Measurements from ENCODE around the gene ARL15. TPM values are rescaled to one million over a fixed set of nuclear protein-coding genes. Genes with fewer than 3 reads are reported as not detected.

ARL15 gene
- total RNA-seq, 2 experiments from 2014 or later = 5.7 to 6.3 TPM

DNA sequence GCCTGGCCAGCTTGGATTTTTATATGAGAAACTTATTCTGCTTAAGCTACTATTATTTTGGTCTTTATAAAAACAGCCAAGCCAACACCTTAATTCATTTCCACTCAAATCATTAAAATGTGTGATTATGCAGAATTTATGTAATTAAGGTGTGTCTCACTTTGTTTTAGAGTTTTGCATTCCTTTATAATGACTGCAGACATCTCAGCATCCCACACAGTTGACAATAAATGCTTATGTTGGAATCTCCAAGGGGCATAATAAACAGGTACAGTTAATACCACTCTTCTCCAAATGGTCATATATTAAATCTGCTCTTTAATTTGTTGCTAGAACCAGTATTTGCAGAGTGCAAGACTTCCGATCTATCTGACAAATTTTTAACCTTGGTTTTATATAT, 34.3 kb downstream of the ARL15 start:
- H3K36me3 Mint-ChIP-seq (ENCODE audit: low read depth) = peaks cover 6% of the 10 kb centered on the region
- H3K27me3 Mint-ChIP-seq = no peaks in the 10 kb centered on the region
- H3K4me1 Mint-ChIP-seq (ENCODE audit: low read depth) = peaks cover 9% of the 10 kb centered on the region
- DNase-seq (no peak), ATAC-seq (no peak)
- H3K27ac Mint-ChIP-seq = no peak overlapping the region
- CTCF ChIA-PET = interaction anchor here (1.5 kb wide), 2 partner anchors 42 to 143 kb away, joined by 3 to 5 read pairs; no protein-coding TSS in a partner anchor
- intact Hi-C loops (cut with micrococcal nuclease) = no loop called here
- POLR2A ChIA-PET = interaction anchor here (0.6 kb wide), 1 partner anchor 1060 kb away, joined by 3 read pairs; no protein-coding TSS in a partner anchor
- no peak overlapping the region for H3K4me3 Mint-ChIP-seq
- H3K9me3 Mint-ChIP-seq = no peaks in the 10 kb centered on the region
- TF ChIP-seq, protein P1, sequence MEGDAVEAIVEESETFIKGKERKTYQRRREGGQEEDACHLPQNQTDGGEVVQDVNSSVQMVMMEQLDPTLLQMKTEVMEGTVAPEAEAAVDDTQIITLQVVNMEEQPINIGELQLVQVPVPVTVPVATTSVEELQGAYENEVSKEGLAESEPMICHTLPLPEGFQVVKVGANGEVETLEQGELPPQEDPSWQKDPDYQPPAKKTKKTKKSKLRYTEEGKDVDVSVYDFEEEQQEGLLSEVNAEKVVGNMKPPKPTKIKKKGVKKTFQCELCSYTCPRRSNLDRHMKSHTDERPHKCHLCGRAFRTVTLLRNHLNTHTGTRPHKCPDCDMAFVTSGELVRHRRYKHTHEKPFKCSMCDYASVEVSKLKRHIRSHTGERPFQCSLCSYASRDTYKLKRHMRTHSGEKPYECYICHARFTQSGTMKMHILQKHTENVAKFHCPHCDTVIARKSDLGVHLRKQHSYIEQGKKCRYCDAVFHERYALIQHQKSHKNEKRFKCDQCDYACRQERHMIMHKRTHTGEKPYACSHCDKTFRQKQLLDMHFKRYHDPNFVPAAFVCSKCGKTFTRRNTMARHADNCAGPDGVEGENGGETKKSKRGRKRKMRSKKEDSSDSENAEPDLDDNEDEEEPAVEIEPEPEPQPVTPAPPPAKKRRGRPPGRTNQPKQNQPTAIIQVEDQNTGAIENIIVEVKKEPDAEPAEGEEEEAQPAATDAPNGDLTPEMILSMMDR (IDR thresholded peaks at IDR 0.05) = no peak

DNA sequence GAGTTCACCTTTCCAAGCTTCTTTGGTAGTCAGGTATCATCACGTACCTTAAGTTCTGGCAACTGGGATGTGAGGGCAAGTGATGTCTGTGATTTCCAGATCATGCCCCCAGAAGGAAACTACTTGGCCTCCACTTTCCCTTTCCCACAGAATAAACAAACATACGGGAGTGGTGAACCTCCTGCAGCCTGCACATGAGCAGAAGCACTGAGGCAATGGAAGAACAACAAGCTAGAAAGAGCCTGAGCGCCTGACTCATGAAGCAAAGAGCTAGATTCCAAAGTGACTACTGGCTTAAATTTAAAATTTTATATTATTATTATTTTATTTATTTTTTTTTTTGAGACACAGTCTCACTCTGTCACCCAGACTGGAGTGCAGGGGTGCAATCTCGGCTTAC, 35.0 kb downstream of the ARL15 start:
- ATAC-seq = no peak
- Mint-ChIP-seq H3K36me3 (ENCODE audit: low read depth) (peaks cover 4% of the 10 kb centered on the region), H3K4me1 (ENCODE audit: low read depth) (peaks cover 9% of the 10 kb centered on the region), H3K4me3 (no peak overlapping the region), H3K9me3 (no peaks in the 10 kb centered on the region), H3K27me3 (no peaks in the 10 kb centered on the region), H3K27ac (no peak overlapping the region)
- ChIA-PET POLR2A (interaction anchor here (0.6 kb wide), 1 partner anchor 1059 kb away, joined by 3 read pairs; no protein-coding TSS in a partner anchor), CTCF (interaction anchor here (1.5 kb wide), 2 partner anchors 41 to 144 kb away, joined by 3 to 5 read pairs; no protein-coding TSS in a partner anchor)
- no peak for DNase-seq
- TF ChIP-seq, protein P1 (IDR thresholded peaks at IDR 0.05) = no peak
- intact Hi-C loops (cut with micrococcal nuclease) = no loop called here

DNA sequence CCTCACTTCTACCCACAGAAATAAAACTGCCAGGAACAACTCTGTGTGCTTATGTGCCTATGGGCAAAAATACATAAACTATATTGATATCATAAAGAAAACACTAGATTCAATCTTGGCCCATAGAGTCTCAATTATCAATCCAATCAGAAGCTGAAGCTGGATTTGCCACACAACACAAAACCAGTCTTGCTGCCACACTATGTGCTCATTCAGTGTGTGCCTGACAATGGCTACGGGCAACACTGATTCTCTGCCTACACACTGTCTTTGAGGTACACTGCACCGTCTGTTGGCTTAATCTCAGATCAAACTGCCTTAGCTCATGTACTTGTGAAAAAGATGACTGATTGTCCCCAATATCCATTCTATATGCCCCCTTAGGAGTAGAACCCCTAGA, 35.4 kb downstream of the ARL15 start:
- Mint-ChIP-seq H3K36me3 (ENCODE audit: low read depth) (peaks cover 2% of the 10 kb centered on the region), H3K4me1 (ENCODE audit: low read depth) (peaks cover 9% of the 10 kb centered on the region), H3K27ac (no peak overlapping the region), H3K4me3 (no peak overlapping the region), H3K9me3 (no peaks in the 10 kb centered on the region), H3K27me3 (no peaks in the 10 kb centered on the region)
- intact Hi-C loops (cut with micrococcal nuclease) = no loop called here
- ATAC-seq (no peak), DNase-seq (no peak)
- CTCF ChIA-PET = interaction anchor here (1.5 kb wide), 1 partner anchor 41 kb away, joined by 5 read pairs; no protein-coding TSS in a partner anchor
- POLR2A ChIA-PET = no interaction called here
- TF ChIP-seq, protein P1 (IDR thresholded peaks at IDR 0.05) = no peak

DNA sequence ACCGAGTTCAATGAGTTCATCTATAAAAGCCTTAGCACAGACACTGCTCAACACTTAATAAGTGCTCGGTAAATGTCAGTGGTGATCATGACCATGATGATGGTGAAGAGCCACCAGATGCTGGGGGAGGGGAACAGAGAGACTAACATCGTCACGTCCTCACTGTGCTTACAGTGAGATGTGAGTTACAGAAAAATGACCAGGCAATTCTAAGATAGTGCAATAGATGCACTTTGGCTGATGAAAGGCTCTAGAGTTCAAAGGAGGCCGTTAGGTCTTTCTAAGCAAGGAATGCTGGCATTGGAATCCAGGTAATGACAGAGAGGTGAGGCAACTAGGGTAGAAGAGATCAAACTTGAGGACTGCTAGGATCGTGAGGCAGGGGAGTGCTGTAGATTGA, 36.7 kb downstream of the ARL15 start:
- no peaks in the 10 kb centered on the region for H3K27me3 Mint-ChIP-seq
- no peaks in the 10 kb centered on the region for H3K9me3 Mint-ChIP-seq
- ATAC-seq = no peak
- TF ChIP-seq, protein P1 (IDR thresholded peaks at IDR 0.05) = no peak
- POLR2A ChIA-PET = no interaction called here
- H3K36me3 Mint-ChIP-seq (ENCODE audit: low read depth) = no peaks in the 10 kb centered on the region
- DNase-seq = no peak
- intact Hi-C loops (cut with micrococcal nuclease) = no loop called here
- H3K4me1 Mint-ChIP-seq (ENCODE audit: low read depth) = peaks cover 9% of the 10 kb centered on the region
- CTCF ChIA-PET = no interaction called here
- H3K4me3 Mint-ChIP-seq = no peak overlapping the region
- H3K27ac Mint-ChIP-seq = no peak overlapping the region

DNA sequence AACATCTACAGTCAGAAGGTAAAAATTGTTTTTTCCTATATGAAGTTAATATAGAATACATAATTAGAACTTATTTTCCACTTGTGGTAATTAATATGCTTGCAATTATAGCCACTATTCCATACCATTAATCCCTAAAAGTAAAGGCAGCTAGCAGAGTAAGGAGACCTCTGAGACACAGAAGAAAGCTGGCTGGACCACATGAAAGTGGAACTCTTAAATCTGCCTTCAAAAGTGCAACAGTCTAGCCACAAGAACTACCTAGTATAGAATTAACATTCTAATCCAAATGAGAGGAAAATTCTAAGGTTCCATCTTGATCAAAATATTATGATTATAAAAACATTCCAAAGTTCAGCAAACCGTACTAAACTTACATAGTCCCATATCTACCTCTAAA, 37.6 kb downstream of the ARL15 start:
- Mint-ChIP-seq H3K27me3 (no peaks in the 10 kb centered on the region), H3K4me1 (ENCODE audit: low read depth) (peaks cover 9% of the 10 kb centered on the region), H3K36me3 (ENCODE audit: low read depth) (no peaks in the 10 kb centered on the region), H3K27ac (no peak overlapping the region), H3K9me3 (no peaks in the 10 kb centered on the region), H3K4me3 (no peak overlapping the region)
- ATAC-seq (no peak), DNase-seq (no peak)
- TF ChIP-seq, protein P1 (IDR thresholded peaks at IDR 0.05) = no peak
- ChIA-PET CTCF (no interaction called here), POLR2A (no interaction called here)
- intact Hi-C loops (cut with micrococcal nuclease) = no loop called here

Measured in activated CD8-positive, alpha-beta T cell treated with anti-CD3 and anti-CD28 coated beads for 36 hours (primary cell).